ENCODE data around the gene MYH7B. TPM values are rescaled to one million over a fixed set of nuclear protein-coding genes. Genes with fewer than 3 reads are reported as not detected.

The MYH7B gene
- total RNA-seq, 1 experiment from 2014 or later: 1.0 TPM

DNA sequence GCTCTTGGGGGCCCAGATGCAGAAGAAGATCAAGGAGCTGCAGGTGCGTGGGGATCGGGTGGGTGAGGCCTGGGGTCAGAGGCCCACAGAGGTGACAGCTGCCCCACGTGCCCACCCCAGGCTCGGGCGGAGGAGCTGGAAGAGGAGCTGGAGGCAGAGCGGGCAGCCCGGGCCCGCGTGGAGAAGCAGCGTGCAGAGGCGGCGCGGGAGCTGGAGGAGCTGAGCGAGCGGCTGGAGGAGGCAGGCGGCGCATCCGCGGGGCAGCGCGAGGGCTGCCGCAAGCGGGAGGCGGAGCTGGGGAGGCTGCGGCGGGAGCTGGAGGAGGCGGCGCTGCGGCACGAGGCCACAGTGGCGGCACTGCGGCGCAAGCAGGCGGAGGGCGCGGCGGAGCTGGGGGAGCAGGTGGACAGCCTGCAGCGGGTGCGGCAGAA is 41.5 kb downstream of the MYH7B start:
- Histone ChIP-seq H3K4me2 (no peak overlapping the region), H3K79me2 (ENCODE audit: low read depth) (no peaks in the 10 kb centered on the region), H3K27ac (no peak overlapping the region), H3K27me3 (ENCODE audit: insufficient read depth, low read depth) (no peaks in the 10 kb centered on the region), H2AFZ (no peak overlapping the region), H3K4me1 (replicated peaks; ENCODE audit: insufficient read depth) (no peaks in the 10 kb centered on the region), H3F3A (ENCODE audit: insufficient read depth, low read depth) (0 out of 2 replicates have a peak, but pooled peaks cover 3% of the 10 kb centered on the region), H3K9me3 (ENCODE audit: insufficient read depth, low read depth) (no peaks in the 10 kb centered on the region), H3K4me3 (no peak overlapping the region), H3K9me2 (ENCODE audit: insufficient read depth) (no peaks in the 10 kb centered on the region), H4K20me1 (ENCODE audit: insufficient read depth) (no peaks in the 10 kb centered on the region; the same call in 1 of the 2 replicates), H3K36me3 (ENCODE audit: low read depth) (no peaks in the 10 kb centered on the region)
- TF ChIP-seq, protein P1, sequence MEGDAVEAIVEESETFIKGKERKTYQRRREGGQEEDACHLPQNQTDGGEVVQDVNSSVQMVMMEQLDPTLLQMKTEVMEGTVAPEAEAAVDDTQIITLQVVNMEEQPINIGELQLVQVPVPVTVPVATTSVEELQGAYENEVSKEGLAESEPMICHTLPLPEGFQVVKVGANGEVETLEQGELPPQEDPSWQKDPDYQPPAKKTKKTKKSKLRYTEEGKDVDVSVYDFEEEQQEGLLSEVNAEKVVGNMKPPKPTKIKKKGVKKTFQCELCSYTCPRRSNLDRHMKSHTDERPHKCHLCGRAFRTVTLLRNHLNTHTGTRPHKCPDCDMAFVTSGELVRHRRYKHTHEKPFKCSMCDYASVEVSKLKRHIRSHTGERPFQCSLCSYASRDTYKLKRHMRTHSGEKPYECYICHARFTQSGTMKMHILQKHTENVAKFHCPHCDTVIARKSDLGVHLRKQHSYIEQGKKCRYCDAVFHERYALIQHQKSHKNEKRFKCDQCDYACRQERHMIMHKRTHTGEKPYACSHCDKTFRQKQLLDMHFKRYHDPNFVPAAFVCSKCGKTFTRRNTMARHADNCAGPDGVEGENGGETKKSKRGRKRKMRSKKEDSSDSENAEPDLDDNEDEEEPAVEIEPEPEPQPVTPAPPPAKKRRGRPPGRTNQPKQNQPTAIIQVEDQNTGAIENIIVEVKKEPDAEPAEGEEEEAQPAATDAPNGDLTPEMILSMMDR (conservative IDR thresholded peaks at IDR 0.05): no peak
- TF ChIP-seq EZH2 (IDR thresholded peaks at IDR 0.05; ENCODE audit: low read depth): no peak
- no TSS peak for BruUV-seq (replicated peaks)
- ChIA-PET POLR2A (ENCODE audit: unreplicated experiment) (no interaction called here), CTCF (interaction anchor here (0.6 kb wide), 1 partner anchor 64 kb away, joined by 4 read pairs; no protein-coding TSS in a partner anchor)
- DNase-seq: no peak
- intact Hi-C loops (cut with micrococcal nuclease; ENCODE audit: unreplicated experiment): no loop called here

DNA sequence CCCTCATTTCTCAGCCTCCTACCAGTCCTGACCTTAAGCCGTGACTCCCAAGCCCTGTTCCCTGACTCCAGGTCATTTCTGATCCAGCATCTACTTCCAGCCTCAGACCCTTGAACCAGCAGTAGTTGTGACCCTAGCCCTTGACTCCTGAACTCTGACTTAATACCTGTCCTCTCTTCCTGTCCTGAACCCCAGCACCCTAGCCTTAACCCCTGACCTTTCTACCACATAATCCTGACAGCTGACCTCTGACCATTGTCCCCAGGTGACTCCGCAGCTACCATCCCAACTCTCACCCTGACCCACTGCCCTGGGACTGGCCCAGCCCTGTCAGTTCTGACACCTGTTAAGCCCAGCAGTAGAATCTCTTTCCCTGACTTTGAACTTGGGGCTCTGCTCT is 42.1 kb downstream of the MYH7B start:
- POLR2A ChIA-PET (ENCODE audit: unreplicated experiment): no interaction called here
- Histone ChIP-seq H3K4me2 (no peak overlapping the region), H3K9me2 (ENCODE audit: insufficient read depth) (no peaks in the 10 kb centered on the region), H3F3A (ENCODE audit: insufficient read depth, low read depth) (0 out of 2 replicates have a peak, but pooled peaks cover 3% of the 10 kb centered on the region), H3K4me1 (replicated peaks; ENCODE audit: insufficient read depth) (no peaks in the 10 kb centered on the region), H2AFZ (no peak overlapping the region), H3K79me2 (ENCODE audit: low read depth) (no peaks in the 10 kb centered on the region), H3K9me3 (ENCODE audit: insufficient read depth, low read depth) (no peaks in the 10 kb centered on the region), H3K27ac (no peak overlapping the region), H3K36me3 (ENCODE audit: low read depth) (no peaks in the 10 kb centered on the region), H3K4me3 (no peak overlapping the region), H3K27me3 (ENCODE audit: insufficient read depth, low read depth) (no peaks in the 10 kb centered on the region), H4K20me1 (ENCODE audit: insufficient read depth) (no peaks in the 10 kb centered on the region; the same call in 1 of the 2 replicates)
- intact Hi-C loops (cut with micrococcal nuclease; ENCODE audit: unreplicated experiment): no loop called here
- DNase-seq: no peak
- CTCF ChIA-PET: no interaction called here
- BruUV-seq (replicated peaks): no TSS peak
- no peak for TF ChIP-seq EZH2 (IDR thresholded peaks at IDR 0.05; ENCODE audit: low read depth)
- TF ChIP-seq, protein P1 (conservative IDR thresholded peaks at IDR 0.05): no peak

DNA sequence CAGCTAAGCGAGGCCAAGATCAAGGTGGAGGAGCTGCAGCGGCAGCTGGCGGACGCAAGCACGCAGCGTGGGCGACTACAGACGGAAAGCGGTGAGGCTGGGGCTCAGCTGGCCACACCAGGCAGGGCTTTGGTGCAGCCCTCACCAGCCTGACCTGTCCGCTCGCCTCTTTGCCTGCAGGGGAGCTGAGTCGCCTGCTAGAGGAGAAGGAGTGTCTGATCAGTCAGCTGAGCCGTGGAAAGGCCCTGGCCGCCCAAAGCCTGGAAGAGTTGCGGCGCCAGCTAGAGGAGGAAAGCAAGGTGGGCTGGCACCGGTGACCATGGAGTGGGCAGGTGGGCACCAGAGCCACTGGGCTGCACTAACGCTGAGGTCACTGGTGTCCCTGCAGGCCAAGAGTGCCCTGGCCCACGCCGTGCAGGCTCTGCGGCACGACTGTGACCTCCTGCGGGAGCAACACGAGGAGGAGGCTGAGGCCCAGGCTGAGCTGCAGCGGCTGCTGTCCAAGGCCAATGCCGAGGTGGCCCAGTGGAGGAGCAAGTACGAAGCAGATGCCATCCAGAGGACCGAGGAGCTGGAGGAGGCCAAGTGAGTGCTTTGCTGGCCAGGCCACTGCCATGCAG is 42.8 kb downstream of the MYH7B start:
- Histone ChIP-seq H3K36me3 (ENCODE audit: low read depth) (no peaks in the 10 kb centered on the region), H3F3A (ENCODE audit: insufficient read depth, low read depth) (0 out of 2 replicates have a peak, but pooled peaks cover 3% of the 10 kb centered on the region), H3K4me1 (replicated peaks; ENCODE audit: insufficient read depth) (no peaks in the 10 kb centered on the region), H3K79me2 (ENCODE audit: low read depth) (no peaks in the 10 kb centered on the region), H3K27me3 (ENCODE audit: insufficient read depth, low read depth) (no peaks in the 10 kb centered on the region), H3K9me3 (ENCODE audit: insufficient read depth, low read depth) (no peaks in the 10 kb centered on the region), H3K9me2 (ENCODE audit: insufficient read depth) (no peaks in the 10 kb centered on the region), H3K4me3 (no peak overlapping the region), H3K4me2 (no peak overlapping the region), H4K20me1 (ENCODE audit: insufficient read depth) (no peaks in the 10 kb centered on the region; the same call in 1 of the 2 replicates), H3K27ac (no peak overlapping the region), H2AFZ (no peak overlapping the region)
- no peak for DNase-seq
- no TSS peak for BruUV-seq (replicated peaks)
- intact Hi-C loops (cut with micrococcal nuclease; ENCODE audit: unreplicated experiment): no loop called here
- TF ChIP-seq EZH2 (IDR thresholded peaks at IDR 0.05; ENCODE audit: low read depth): no peak
- TF ChIP-seq, protein P1 (conservative IDR thresholded peaks at IDR 0.05): no peak
- ChIA-PET CTCF (no interaction called here), POLR2A (ENCODE audit: unreplicated experiment) (no interaction called here)
